GM18502 (cell line): Measurements from ENCODE around the gene KCND3.

Source experiments
- ATAC-seq: cut with Tn5 transposase; IDR thresholded peaks from one replicate; pipeline ENCODE4 v1.9.1; 2021; ENCODE audit warnings: mild to moderate bottlenecking; ENCODE audit not compliant: unreplicated experiment, poor library complexity

The KCND3 gene

GRCh38 chr1:111887875-111888274 lies 101.6 kb downstream of the KCND3 start:
- ATAC-seq = no peak

GRCh38 chr1:111887385-111887784 lies 102.1 kb downstream of the KCND3 start:
- ATAC-seq = no peak

- no peak for ATAC-seq
Observed at GRCh38 chr1:111886741-111887140, 102.7 kb downstream of the KCND3 start.

- ATAC-seq = no peak
Observed at GRCh38 chr1:111884772-111885443, 104.6 kb downstream of the KCND3 start.

- ATAC-seq = no peak
Observed at GRCh38 chr1:111882986-111883560, 106.4 kb downstream of the KCND3 start.

- ATAC-seq = no peak
Observed at GRCh38 chr1:111882559-111882958, 106.9 kb downstream of the KCND3 start.

- no peak for ATAC-seq
Observed at GRCh38 chr1:111880881-111881837, 108.3 kb downstream of the KCND3 start.

GRCh38 chr1:111879081-111879480 lies 110.4 kb downstream of the KCND3 start:
- ATAC-seq = no peak

- no peak for ATAC-seq
Observed at GRCh38 chr1:111878649-111879048, 110.8 kb downstream of the KCND3 start.

GRCh38 chr1:111878091-111878490 lies 111.4 kb downstream of the KCND3 start:
- no peak for ATAC-seq

GRCh38 chr1:111876631-111877030 lies 112.8 kb downstream of the KCND3 start:
- no peak for ATAC-seq

- ATAC-seq = no peak
Observed at GRCh38 chr1:111875640-111876039, 113.8 kb downstream of the KCND3 start.

GRCh38 chr1:111873460-111874030 lies 115.9 kb downstream of the KCND3 start:
- ATAC-seq = no peak

- ATAC-seq = no peak
Observed at GRCh38 chr1:111870181-111870580, 119.3 kb downstream of the KCND3 start.

- ATAC-seq = no peak
Observed at GRCh38 chr1:111867868-111868440, 121.5 kb downstream of the KCND3 start.

- ATAC-seq = no peak
Observed at GRCh38 chr1:111864862-111865261, 124.6 kb downstream of the KCND3 start.

GRCh38 chr1:111863401-111863800 lies 126.1 kb downstream of the KCND3 start:
- no peak for ATAC-seq

GRCh38 chr1:111862599-111862998 lies 126.9 kb downstream of the KCND3 start:
- ATAC-seq = no peak

GRCh38 chr1:111861523-111861922 lies 127.9 kb downstream of the KCND3 start:
- ATAC-seq = no peak

GRCh38 chr1:111857194-111857651 lies 132.2 kb downstream of the KCND3 start:
- no peak for ATAC-seq
